SK-N-SH (cell line): ENCODE measurements around the gene ORMDL1. TPM values are rescaled to one million over a fixed set of nuclear protein-coding genes. Genes with fewer than 3 reads are reported as not detected.

Experiments
- CTCF ChIA-PET: fragments of 300-600, 350-600 bp; formaldehyde crosslinking; extraction: SDS; loops from one replicate; lab custom pipeline; 2021; lab: Yijun Ruan, JAX
- POLR2A ChIA-PET: fragments of 350-600 bp; sonication (Branson Sonifier 250); formaldehyde crosslinking; extraction: SDS; loops from one replicate; lab custom pipeline; 2020; ENCODE audit warnings: antibody characterized with exemption, inconsistent platforms; lab: Yijun Ruan, JAX
- DNase-seq: peaks from one replicate; pipeline ENCODE4 v3.0.0; 2012
- H2AFZ ChIP-seq: fragments of 200-600 bp; sonication (generic); 2 replicates; pipeline ENCODE4 v1.8.1; 2016; ENCODE audit warnings: antibody characterized with exemption, mild to moderate bottlenecking, low read depth
- H3F3A ChIP-seq: fragments of 200-600 bp; sonication (generic); replicated peaks from 2 replicates; pipeline ENCODE3; 2016; ENCODE audit warnings: antibody characterized with exemption, mild to moderate bottlenecking; ENCODE audit not compliant: insufficient read depth
- H3K27ac ChIP-seq, 2 experiments: fragments of 200-500 bp in 1 of 2; fragments of 200-600 bp in 1 of 2; sonication (Bioruptor generic) in 1 of 2; sonication (generic), shearing (Covaris generic) in 1 of 2; 2 replicates each; pipeline versions ENCODE4 v1.5.1 to v1.6.1; 2014 to 2016; ENCODE audit warnings: low read depth in 2 of 2, inconsistent platforms in 1 of 2, low read length in 1 of 2, mild to moderate bottlenecking in 1 of 2, mixed read lengths in 1 of 2
- H3K27me3 ChIP-seq: fragments of 200-600 bp; sonication (generic), shearing (Covaris generic); 2 replicates; pipeline ENCODE4 v1.6.1; 2016; ENCODE audit warnings: mixed run types; ENCODE audit not compliant: insufficient read depth
- H3K36me3 ChIP-seq, 2 experiments: fragments of 200-500 bp in 1 of 2; fragments of 200-600 bp in 1 of 2; sonication (Bioruptor generic) in 1 of 2; sonication (generic) in 1 of 2; replicated peaks in 1 of 2; 2 replicates each; pipeline versions ENCODE3 to v1.5.1; 2014 to 2016; ENCODE audit warnings: low read length in 1 of 2, mild to moderate bottlenecking in 1 of 2; ENCODE audit not compliant: insufficient read depth in 2 of 2, control insufficient read depth in 1 of 2
- H3K4me1 ChIP-seq, 2 experiments: fragments of 200-500 bp in 1 of 2; fragments of 200-600 bp in 1 of 2; sonication (Bioruptor generic) in 1 of 2; sonication (generic), shearing (Covaris generic) in 1 of 2; 2 replicates each; pipeline versions ENCODE4 v1.5.1 to v1.6.1; 2014 to 2016; ENCODE audit warnings: low read depth in 1 of 2, low read length in 1 of 2, mixed run types in 1 of 2; ENCODE audit not compliant: insufficient read depth in 2 of 2, control insufficient read depth in 1 of 2
- H3K4me2 ChIP-seq: fragments of 200-600 bp; sonication (generic), shearing (Covaris generic); 2 replicates; pipeline ENCODE4 v1.6.1; 2017; ENCODE audit warnings: mixed run types
- H3K4me3 ChIP-seq, 2 experiments: fragments of 200-500 bp in 1 of 2; fragments of 200-600 bp in 1 of 2; sonication (Bioruptor generic) in 1 of 2; sonication (generic), shearing (Covaris generic) in 1 of 2; 2 replicates each; pipeline versions ENCODE4 v1.5.1 to v1.8.1; 2014 to 2016; ENCODE audit warnings: low read depth in 2 of 2, inconsistent platforms in 1 of 2, low read length in 1 of 2, mild to moderate bottlenecking in 1 of 2, mixed read lengths in 1 of 2, moderate library complexity in 1 of 2
- H3K79me2 ChIP-seq: fragments of 200-600 bp; sonication (generic); 2 replicates; pipeline ENCODE4 v1.8.1; 2017; ENCODE audit warnings: mild to moderate bottlenecking; ENCODE audit not compliant: insufficient read depth
- H3K9ac ChIP-seq: fragments of 200-600 bp; sonication (generic); 2 replicates; pipeline ENCODE4 v1.6.1; 2017; ENCODE audit warnings: mixed run types
- H3K9me2 ChIP-seq: fragments of 200-600 bp; sonication (generic); 2 replicates; pipeline ENCODE4 v1.6.1; 2017; ENCODE audit warnings: mixed run types
- H3K9me3 ChIP-seq: fragments of 200-600 bp; sonication (generic); 2 replicates; pipeline ENCODE4 v1.6.1; 2017; ENCODE audit warnings: mixed run types, mild to moderate bottlenecking, moderate library complexity
- H4K20me1 ChIP-seq: fragments of 200-600 bp; sonication (generic); 2 replicates; pipeline ENCODE4 v1.6.1; 2017; ENCODE audit warnings: mild to moderate bottlenecking, mixed run types; ENCODE audit not compliant: insufficient read depth
- PBX3 ChIP-seq: IDR thresholded peaks from 2 replicates; pipeline ENCODE4; 2012
- REST ChIP-seq: IDR thresholded peaks from 2 replicates; pipeline ENCODE4 v1.6.1; 2012; ENCODE audit warnings: mild to moderate bottlenecking, low read depth, low read length, moderate library complexity
- SIN3A ChIP-seq: IDR thresholded peaks from 2 replicates; pipeline ENCODE4 v1.6.1; 2012; ENCODE audit warnings: low read depth, mild to moderate bottlenecking, low read length, moderate library complexity, borderline replicate concordance
- WGBS: methylation state at CpG from one replicate; pipeline ENCODE4 v1.1.6; 2017; ENCODE audit warnings: low lambda C conversion rate; 5-methylcytosine and 5-hydroxymethylcytosine counted together
- polyA plus RNA-seq, 3 experiments: library from polyadenylated mRNA; depleted of rRNA; stranded (reverse); fragments of >200 nt; gene quantifications; 2 replicates each; pipeline ENCODE4 v1.2.3, GENCODE V29; 2012

The ORMDL1 gene
- polyA plus RNA-seq, 1 of the 3 experiments (the other 2 are of a cell fraction): 99.2 TPM

- H2AFZ ChIP-seq: no peak overlapping the region
- POLR2A ChIA-PET: no interaction called here
Measured at GRCh38 chr2:189791338-189792042, 7.4 kb upstream of the ORMDL1 start.

More at GRCh38 chr2:189791338-189792042, 7.4 kb upstream of the ORMDL1 start:
- Histone ChIP-seq H3K4me2 (no peak overlapping the region), H3K27ac (no peak overlapping the region), H3K9ac (no peak overlapping the region), H3K4me1 (no peaks in the 10 kb centered on the region), H3K79me2 (peaks cover 38% of the 10 kb centered on the region), H3F3A (no peaks in the 10 kb centered on the region), H3K4me3 (no peak overlapping the region), H3K36me3 (peaks cover 49 to 51% of the 10 kb centered on the region in 2 experiments), H3K27me3 (no peaks in the 10 kb centered on the region), H4K20me1 (no peaks in the 10 kb centered on the region; the same call in 1 of the 2 replicates), H3K9me3 (no peaks in the 10 kb centered on the region), H3K9me2 (no peaks in the 10 kb centered on the region)
- WGBS: 98% methylated on average over 12 of the region's 12 CpGs
- CTCF ChIA-PET: interaction anchor here (0.6 to 1.4 kb wide), 4 partner anchors 8 to 297 kb away, joined by 3 to 6 read pairs (median 3); partner anchors contain the start of gene ASNSD1
- TF ChIP-seq PBX3 (no peak), SIN3A (no peak), REST (no peak)
- DNase-seq: no peak
